Lower lobe of right lung (tissue), 2 donors: ENCODE data around the gene SOX13. TPM values are rescaled to one million over a fixed set of nuclear protein-coding genes. Genes with fewer than 3 reads are reported as not detected.
"Not testable (repeated sequence)": the region's sequence is repeated elsewhere in the genome, so short reads cannot be mapped to it uniquely, and the experiment has no call there.

ENCODE experiments used
- ATAC-seq, 2 donors: fragments of 200-7000 bp; cut with Tn5 transposase; one replicate each; pipeline ENCODE4 v1.9.1; 2020 to 2022; ENCODE audit warnings: mild to moderate bottlenecking in 2 of 2, moderate library complexity in 2 of 2
- DNase-seq: peaks from one replicate; pipeline ENCODE4 v3.0.0-alpha.2; 2020
- H3K27ac ChIP-seq: fragments of 200-600 bp; one replicate; pipeline ENCODE4 v1.8.0; 2022
- H3K27me3 ChIP-seq: fragments of 200-600 bp; one replicate; pipeline ENCODE4 v1.8.0; 2022; ENCODE audit warnings: low read depth
- H3K36me3 ChIP-seq: fragments of 200-600 bp; one replicate; pipeline ENCODE4 v1.8.0; 2022; ENCODE audit warnings: mild to moderate bottlenecking
- H3K4me1 ChIP-seq: fragments of 200-600 bp; one replicate; pipeline ENCODE4 v1.8.0; 2022
- H3K4me3 ChIP-seq: fragments of 200-600 bp; one replicate; pipeline ENCODE4 v1.8.0; 2022; ENCODE audit warnings: mild to moderate bottlenecking
- H3K9me3 ChIP-seq: fragments of 200-600 bp; one replicate; pipeline ENCODE4 v1.8.0; 2022
- CTCF ChIP-seq: fragments of 200-600 bp; IDR thresholded peaks from one replicate; pipeline ENCODE4 v1.8.0; 2022; ENCODE audit warnings: antibody characterized with exemption, mild to moderate bottlenecking
- intact Hi-C: fragments of 100-400 bp; cut with DNase I; formaldehyde crosslinking; loops from one replicate; pipeline ENCODE4 v1.11.0; 2022
- total RNA-seq: library from RNA; stranded (reverse); fragmentation: NEBNext Ultra II Directional; extraction: Animal tissue kit (Norgen Biotek cat#: 25700); gene quantifications from one replicate; pipeline ENCODE4 v1.2.1, GENCODE V29; 2021
- donor health status: DM: no; HTN: yes; CAD: no; lungs with severe emphysema.

SOX13 gene
- total RNA-seq, 1 donor from 2014 or later, result 57.8 TPM

GRCh38 chr1:204088596-204088995, 15.7 kb downstream of the SOX13 start:
- DNase-seq (no peak), ATAC-seq (no peak)
- Histone ChIP-seq H3K4me1 (peaks cover 97% of the 10 kb centered on the region), H3K36me3 (no peaks in the 10 kb centered on the region), H3K27me3 (no peaks in the 10 kb centered on the region), H3K27ac (peak overlapping the region; percentile 86), H3K9me3 (no peaks in the 10 kb centered on the region), H3K4me3 (peak overlapping the region; percentile 0)
- intact Hi-C loops, result no loop called here
- no peak for TF ChIP-seq CTCF

DNA sequence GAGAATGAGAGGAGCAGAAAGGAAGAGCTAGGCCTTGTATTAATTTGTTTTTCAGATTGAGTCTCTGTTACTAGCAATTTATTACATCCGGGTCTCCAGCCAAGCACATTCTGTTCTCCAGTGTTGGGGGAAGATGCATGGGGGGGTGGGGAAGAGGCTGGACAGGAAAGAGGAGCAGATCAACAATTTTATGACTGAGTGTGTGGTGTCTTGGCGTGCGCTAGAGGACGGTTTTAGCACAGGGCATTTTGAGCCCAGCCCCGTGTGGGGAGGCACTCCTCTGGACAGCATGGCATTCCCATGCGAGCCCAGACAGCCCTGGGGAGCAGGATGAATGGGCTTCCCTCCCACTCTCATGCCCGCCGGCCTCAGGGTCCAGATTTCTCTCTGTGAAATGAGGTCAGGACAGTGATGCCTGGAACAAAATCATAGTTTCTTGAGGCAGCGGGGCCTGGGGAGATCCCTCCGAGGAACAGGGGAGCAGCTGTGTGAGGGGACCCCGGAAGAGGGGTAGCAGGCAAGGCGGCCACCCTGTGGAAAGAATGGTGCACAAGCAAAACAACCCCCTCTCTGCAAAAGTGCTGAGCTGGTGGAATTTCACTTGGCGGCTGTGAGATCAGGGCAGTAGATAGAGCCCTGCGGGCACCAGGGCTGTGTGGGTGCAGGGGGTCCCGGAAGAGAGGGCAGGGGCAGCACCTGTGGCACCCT, 16.3 kb downstream of the SOX13 start:
- no peaks in the 10 kb centered on the region for H3K36me3 ChIP-seq
- ATAC-seq (peak in 1 of 2 donors; percentile 61), DNase-seq (no peak)
- TF ChIP-seq CTCF, result no peak
- no peaks in the 10 kb centered on the region for H3K27me3 ChIP-seq
- peaks cover 97% of the 10 kb centered on the region for H3K4me1 ChIP-seq
- intact Hi-C loops, result no loop called here
- peak overlapping the region; percentile 19 for H3K4me3 ChIP-seq
- peak overlapping the region; percentile 86 for H3K27ac ChIP-seq
- no peaks in the 10 kb centered on the region for H3K9me3 ChIP-seq

DNA sequence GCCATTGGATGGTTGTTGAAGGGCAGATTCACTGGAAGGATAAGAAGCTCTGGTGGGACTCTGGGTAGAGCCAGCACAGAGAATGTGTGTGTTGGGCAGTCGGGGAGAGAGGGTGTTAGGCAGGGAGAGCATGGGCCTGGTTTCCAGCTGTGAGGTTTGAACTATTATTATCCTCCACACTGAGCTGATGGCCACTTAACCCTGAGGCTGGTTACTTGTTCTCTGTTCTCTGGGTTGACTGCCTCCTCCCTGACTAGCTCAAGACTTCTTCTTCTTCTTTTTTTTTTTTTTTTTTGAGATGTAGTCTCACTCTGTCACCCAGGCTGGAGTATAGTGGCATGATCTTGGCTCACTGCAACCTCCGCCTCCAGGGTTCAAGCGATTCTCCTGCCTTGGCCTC, 17.2 kb downstream of the SOX13 start:
- H3K27ac ChIP-seq, result peak overlapping the region; percentile 86
- H3K9me3 ChIP-seq, H3K27me3 ChIP-seq, ATAC-seq, H3K36me3 ChIP-seq, intact Hi-C loops, DNase-seq, H3K4me3 ChIP-seq: not testable (repeated sequence)
- H3K4me1 ChIP-seq, result peaks cover 97% of the 10 kb centered on the region

DNA sequence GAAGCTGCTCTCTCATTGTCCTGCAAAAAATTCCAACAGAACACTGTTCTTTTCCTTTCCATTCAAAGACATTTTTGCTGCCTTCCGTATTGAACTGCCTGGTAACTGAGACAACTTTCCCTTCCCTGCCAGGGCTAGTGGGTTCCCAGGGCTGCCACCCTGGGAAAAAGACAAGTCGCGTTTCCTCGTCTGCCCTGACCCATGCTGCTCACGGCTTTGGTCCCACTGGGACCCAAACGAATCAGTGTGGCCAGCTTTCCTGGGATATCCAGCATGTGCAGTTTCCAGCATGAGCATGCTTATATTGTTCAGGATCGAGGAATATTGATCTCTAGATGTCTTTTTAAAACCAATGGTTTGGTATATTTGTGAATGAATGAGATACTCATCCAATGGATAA, 18.2 kb downstream of the SOX13 start:
- intact Hi-C loops, result no loop called here
- Histone ChIP-seq H3K36me3 (no peaks in the 10 kb centered on the region), H3K4me3 (no peak overlapping the region), H3K4me1 (peaks cover 97% of the 10 kb centered on the region), H3K27me3 (no peaks in the 10 kb centered on the region), H3K27ac (peak overlapping the region; percentile 86), H3K9me3 (no peaks in the 10 kb centered on the region)
- ATAC-seq, result no peak
- TF ChIP-seq CTCF, result no peak
- no peak for DNase-seq

DNA sequence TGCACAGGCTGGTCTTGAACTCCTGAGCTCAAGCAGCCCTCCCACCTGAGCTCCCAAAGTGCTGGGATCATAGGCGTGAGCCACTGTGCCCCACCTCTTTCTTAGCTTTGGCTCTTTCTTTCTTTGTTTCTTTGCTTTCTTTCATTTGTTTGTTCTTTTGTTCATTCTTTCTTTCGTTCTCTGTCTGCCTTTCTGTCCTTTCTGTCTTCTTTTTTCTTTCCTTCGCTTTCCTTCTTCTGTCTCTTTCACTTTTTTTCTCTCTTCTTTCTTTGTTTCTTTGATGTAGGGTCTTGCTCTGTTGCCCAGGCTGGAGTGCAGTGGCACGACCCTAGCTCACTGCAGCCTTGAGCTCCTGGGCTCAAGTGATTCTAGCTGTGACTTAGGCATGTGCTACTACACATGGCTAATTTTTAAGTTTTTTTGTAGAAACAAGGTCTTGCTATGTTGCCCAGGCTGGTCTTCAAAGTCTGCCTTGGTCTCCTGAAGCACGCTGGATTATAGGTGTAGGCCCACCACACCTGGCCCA, 18.9 kb downstream of the SOX13 start:
- Histone ChIP-seq H3K4me1 (peaks cover 90% of the 10 kb centered on the region), H3K27me3 (no peaks in the 10 kb centered on the region), H3K27ac (peak overlapping the region; percentile 24), H3K36me3 (no peaks in the 10 kb centered on the region), H3K4me3 (no peak overlapping the region), H3K9me3 (no peaks in the 10 kb centered on the region)
- DNase-seq (no peak), ATAC-seq (no peak)
- intact Hi-C loops, result no loop called here
- TF ChIP-seq CTCF, result no peak

- Histone ChIP-seq H3K36me3 (no peaks in the 10 kb centered on the region), H3K27ac (peak overlapping the region; percentile 19), H3K4me3 (no peak overlapping the region), H3K9me3 (no peaks in the 10 kb centered on the region), H3K4me1 (peaks cover 81% of the 10 kb centered on the region), H3K27me3 (no peaks in the 10 kb centered on the region)
- no peak for ATAC-seq
- no peak for TF ChIP-seq CTCF
- DNase-seq, result no peak
- intact Hi-C loops, result no loop called here
These were observed 19.9 kb downstream of the SOX13 start for GRCh38 chr1:204092632-204093420.
